NCI-H146 (cell line): ENCODE measurements around the gene CNTN5.

Experiments used
- DNase-seq: peaks from one replicate; lab custom pipeline; 2025; lab: John Stamatoyannopoulos, UW

Gene CNTN5

DNA sequence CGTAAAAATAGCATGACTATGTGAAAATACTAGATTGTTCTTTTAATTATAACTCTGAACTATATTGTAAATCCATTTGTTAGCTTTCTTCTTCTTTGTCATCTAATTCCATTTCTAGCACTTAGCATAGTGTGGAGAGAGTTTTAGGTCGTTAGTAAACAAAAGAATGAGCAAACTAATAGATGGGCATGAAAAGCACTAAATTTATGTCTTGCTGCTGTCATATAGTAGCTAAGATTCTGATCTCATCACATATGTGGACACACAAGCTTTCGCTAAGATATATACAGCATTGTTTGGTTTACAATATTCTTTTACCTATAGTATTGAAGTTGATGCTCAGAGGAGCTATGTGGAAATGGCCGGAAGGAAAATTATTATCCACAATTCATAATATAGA is 370.5 kb downstream of the CNTN5 start:
- DNase-seq = no peak

DNA sequence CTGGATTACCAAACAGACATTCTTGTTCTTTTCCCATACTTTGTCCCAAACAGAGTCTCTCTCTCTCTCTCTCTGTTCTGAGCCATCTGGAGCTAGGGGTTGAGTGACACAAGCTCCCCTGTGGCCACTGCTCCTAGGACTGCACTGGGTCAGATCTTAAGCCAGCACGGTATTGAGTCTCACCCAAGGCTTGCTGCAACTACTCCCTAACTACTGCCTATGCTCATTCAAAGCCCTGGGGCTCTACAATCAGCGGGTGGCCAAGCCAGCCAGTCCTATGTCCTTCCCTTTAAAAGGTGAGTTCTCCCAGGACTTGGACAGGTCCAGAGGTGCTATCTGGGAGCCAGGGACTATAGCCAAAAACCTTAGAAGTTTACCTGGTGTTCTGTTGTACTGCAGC is 385.6 kb downstream of the CNTN5 start:
- DNase-seq = no peak

DNA sequence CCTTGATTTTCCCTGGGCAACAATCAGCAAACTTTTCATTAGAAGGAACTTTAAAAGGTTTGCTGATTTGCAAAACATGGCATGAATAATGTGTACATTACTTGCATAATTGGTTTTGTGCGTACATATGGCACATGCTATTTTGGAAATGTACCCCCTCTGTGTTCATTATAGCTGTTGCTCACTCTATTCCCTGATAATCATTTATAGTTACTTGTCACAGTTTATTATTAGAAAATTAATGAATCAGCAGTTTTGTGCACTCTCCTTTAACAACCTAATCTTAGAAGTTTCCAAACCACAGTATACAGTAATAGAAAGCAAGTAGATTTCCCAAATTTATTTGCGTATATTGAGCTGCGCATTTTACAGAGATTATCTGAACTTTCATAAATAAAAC is 389.9 kb downstream of the CNTN5 start:
- DNase-seq = no peak

DNA sequence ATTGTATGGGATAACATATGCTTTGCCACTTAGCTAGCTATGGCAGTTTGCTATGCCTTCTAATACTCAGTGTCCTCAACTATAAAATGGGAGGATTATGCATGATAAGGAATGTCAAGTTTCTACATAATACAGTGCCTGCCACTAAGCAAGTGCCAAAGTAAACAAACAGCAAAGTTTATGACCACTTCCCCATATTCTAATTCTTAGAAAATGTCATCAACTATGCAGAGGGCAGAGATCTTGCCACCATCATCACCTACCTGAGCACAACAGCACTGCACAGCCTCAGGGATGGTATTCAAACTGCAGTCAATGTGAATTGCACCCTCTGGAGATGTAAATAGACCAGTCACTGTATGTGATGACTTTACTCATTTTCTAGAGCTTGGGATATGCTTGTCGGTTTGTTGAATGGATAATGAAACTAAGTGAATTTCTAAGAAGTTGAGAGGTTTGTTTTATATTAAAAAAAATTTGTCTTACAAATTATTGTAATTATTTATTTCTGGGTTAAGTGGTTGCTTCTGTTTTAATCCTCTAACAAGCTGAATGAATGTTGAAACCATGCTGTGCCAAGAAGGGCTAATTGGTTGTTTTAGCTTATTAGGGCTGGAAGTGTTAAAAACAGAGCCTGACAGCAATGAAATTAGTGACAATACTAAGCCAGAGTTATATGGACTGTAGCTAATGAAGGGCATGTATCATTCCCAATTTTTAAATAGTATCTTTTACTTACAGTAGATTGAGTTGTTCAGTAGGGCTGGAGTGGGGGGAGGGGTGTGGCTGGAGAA is 398.4 kb downstream of the CNTN5 start:
- DNase-seq = no peak

DNA sequence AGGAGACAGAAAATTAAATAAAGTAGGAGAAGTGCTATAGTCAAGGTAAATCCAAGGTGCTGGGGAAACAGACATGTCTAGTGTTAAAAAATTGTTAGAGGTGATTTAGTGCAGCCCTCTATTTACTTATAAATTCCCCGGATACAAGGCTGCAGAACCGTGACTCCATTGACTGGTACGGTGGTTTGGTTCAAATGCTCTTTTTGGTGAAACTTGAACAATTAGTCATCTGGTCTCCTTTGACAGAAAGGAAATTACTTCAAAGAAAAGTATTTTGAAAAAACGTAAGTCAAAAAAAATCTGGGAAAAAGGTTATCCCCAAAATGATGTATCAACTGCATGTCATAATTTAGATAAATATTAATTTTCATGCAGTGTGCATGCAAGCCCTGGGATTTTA is 399.2 kb downstream of the CNTN5 start:
- DNase-seq = no peak

DNA sequence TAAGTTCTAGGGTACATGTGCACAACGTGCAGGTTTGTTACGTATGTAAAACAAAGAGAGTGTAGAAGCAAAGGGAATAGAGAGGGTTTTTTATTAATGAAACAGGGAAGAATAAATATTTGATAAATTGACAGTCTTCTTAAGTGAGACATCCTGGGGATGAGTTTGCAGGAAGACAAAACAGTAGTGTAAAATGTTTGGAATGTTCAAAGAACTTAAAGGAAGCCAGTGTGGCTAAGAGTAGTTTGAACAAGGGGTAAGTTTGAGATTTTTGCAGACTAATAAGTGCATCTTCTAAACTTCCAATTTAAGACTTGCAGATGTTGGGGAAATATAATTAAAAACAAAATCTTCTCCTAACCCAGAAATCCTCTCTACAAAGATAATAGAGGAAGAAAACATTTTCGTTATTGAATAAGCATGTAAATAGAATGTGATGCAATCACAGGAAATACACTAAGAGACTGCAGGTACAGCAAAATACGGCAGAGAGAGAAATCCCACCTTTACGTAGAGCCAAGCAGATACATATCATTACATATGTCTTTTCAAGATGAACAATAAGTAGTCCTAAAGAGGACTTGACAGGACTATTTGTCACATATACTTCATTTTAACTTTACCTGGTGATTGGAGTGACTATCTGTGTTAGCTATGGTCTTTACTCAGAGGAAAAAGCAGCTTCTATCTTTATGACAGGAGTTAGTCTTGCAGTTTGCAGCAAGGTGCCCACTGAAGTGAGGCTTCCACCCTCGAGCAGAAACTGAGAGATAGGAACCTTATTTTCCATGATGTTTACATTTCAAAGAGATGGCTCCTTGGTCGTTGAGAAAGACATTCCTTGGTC is 402.1 kb downstream of the CNTN5 start:
- DNase-seq = no peak

DNA sequence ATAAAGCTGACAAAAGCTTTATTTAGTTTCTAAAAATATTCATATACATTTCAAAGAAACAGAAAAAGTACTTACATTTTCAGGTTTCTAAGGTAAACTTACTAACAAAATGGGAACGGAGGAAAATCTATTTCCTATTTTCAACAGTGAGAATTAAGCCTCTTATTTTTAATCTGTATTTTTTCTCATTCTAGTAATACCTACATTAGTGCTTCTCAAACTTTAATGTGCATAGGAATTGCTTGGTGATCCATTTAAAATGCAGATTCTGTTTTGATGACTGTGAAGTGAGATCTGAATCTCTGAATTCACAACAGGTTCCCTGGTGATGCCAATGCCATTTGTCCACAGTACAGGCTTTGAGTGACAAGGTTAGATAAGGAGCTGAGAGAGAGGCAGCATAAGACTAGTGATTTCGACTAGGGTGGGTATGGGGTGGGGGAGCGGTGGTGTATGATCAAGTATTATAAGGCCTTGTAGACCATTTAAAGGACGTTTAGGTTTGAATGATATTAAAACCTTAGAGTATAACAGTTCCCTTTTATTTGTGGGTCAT is 402.8 kb downstream of the CNTN5 start:
- DNase-seq = no peak

DNA sequence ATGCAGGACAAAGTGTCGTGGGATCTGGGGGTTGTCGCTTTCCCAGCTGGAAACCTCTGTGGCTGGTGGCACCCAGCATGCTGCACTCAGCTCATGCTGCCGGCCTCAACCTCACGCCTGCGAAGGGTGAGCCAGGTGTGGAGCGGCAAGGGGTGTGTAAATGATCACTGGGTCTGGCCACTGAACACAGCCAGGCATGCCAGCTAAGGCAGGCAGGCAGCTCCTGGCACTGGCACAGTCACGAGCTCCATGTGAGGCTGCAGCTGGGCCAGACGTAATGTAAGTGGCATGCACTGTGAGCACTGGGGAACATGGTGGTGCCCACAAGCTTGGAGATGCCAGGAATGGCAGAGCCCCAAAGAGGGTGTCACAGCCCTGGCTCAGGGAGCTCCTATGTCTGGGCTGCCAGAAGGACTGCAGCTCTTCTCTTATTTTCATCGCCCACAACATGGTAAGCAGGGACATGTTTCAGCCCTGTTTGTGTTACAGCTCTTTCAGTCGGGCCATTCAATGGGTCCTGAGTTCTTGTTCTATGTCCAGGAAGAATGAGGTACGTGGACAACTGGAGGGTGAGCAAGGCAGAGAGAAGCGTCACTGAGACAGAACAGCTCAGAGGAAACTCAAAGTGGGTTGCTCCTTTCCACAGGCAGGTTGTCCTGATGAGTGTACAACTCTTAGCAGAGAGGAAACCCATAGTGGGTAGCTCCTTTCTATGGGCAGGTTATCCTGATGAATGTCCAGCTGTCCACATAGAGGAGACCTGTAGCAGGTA is 403.8 kb downstream of the CNTN5 start:
- no peak for DNase-seq

DNA sequence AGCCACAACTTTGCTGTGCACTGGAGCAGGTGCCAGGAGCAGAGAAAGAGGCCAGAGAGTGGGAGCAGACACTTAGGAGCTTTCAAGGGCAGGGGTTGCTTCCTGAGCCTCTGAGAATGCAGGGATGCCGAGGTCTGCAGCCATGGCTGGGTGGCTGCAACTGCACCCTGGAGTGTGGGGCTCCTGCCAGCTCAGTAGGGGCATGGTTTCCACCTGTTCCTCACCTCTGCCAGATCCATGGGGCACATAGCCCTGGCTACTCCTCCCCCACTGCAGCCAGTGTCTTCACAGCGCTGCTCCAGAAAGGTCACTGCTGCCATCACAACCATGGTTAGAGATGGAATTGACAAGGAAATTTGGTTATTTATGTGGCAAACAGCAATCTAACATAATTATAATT is 404.8 kb downstream of the CNTN5 start:
- DNase-seq = no peak

DNA sequence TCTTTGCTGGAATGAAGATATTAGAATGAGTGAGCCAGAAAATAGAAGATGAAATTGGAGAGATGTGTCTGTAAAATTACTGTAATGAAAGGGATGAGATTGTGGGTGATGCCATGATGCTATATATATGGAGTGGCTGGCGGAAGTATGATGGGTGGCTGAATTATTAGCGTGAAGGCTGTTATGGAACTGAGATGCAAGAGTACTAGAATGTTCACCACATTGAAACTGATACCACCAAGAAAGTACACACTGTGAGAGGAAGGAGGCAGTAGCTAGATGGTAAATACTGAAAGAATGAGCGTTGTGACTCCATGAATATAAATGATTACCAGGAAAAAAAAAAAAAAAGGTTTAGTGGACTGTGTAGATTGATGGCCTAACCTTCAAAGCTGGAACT is 411.9 kb downstream of the CNTN5 start:
- DNase-seq = no peak

DNA sequence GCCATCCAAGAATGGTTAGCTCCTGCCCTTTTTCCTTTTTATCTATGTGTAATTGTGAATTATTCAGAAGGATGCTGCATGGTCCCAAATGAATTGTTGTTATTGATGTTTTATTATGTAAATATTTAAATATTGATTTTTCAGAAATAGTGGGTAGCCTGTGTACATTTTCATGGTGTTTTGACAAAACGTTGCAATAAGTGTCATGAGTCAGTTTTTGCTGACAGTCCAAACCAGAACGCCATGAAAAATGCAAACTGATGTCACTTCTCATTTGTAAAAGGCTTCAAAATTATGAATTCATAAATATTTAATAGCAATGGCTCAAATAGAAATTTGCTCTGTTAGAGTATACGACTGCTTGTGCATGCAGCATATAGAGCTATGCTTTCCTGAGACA is 422.5 kb downstream of the CNTN5 start:
- no peak for DNase-seq

DNA sequence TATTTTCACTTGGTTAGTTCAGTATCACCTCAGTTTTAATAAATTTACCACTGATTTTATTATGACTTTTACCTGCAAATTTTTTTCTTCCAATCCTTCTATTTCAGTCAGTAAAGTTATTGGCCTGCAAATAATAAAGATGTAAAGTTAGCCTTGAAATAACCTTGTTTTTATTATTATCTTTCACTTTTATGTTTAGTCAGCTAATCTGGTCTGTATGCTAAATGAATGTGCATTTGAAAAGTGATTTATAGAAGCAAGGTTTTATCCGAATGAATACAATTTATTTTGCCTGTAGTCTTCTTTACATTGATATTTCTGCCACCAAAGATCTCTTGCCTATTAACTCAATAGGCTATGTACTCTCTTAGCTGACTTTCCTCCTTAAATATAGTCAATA is 425.7 kb downstream of the CNTN5 start:
- no peak for DNase-seq

DNA sequence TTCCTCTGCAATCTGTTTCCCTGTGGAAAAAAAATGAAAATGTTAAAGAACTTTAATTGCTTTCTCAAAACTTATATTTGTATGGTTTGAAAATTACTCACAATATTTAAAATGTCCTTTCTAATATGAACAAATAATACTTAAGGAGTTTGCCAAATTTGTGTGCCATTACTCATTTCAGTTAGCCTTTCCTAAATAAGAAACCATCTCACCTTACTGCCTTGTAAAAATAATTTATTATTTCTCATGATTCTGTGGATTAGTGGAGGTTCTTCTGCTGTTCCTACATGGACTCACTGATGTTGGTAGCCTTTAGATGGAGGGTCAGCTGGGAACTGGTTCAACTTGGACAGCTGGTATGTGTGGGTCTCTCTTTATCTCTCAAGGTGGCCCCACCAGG is 428.6 kb downstream of the CNTN5 start:
- DNase-seq = no peak

DNA sequence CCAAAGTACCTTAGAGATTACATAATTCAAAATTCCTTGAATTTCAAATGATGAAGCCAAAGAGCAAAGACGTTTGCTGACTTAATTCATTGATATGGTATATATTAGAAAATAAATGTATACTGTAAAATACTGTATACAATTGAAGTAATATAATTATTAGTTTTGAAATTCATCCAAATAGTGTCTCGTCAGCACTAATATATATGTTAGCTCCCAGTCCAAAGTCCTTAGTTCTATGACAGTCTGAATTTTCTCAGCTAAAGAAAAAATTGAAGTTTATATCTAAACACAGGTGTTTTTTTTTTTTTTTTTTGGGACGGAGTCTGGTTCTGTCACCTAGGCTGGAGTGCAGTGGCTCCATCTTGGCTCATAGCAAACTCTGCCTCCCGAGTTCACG is 431.3 kb downstream of the CNTN5 start:
- DNase-seq = no peak

DNA sequence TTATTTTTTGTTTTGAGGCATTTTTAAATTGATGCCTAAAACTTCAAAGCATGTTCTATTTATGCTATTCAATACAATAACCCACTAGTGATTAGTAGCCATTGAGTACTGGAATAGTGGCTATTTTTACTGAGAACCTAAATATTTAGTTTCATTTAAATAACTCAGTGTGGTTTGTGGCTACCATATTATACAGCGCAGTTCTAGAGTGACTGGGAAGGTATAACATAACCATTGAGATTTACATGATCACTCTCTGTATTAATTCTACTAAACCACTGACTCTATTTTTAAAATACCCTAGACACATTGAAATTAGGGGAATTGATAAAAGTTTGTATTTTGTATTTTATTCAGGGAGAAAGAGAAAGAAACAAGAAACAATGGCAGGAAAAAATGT is 441.2 kb downstream of the CNTN5 start:
- DNase-seq = no peak

DNA sequence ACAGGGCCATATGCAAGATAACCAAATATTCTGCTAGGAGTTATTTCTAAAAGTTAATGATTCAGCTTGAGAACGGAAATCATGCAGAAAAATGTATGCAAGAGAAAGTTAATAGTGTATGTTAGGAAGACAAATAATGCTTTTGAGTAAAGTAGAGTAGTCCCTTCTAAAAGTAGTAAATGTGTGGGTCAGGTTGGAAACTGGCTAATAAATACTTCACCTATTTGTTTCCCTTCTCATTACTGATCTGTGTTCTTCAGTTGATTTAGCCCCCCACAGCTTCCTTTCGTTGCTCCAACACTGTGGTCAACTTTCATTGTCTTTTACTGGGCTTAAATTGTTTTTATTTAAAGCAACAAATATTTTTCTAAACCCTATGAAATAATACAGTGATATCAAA is 444.2 kb downstream of the CNTN5 start:
- DNase-seq = no peak

DNA sequence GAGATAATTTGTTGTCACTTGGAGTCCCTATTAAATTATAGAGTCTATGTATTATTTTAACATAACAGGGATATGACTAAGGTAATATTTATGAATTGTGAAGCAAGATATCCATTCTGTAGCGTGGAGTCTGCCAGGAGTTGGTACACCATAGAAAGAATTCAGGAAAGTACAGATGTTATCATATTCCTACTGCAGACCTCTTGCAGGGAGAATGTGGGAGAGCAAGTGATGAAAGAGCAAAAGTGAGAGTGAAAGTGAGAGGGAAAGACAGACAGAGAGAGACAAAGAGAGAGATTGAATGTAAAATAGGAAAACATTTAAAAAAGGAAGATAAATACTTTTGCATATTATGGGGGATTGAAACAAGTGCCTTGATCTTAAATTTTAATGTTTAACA is 468.8 kb downstream of the CNTN5 start:
- DNase-seq = no peak

DNA sequence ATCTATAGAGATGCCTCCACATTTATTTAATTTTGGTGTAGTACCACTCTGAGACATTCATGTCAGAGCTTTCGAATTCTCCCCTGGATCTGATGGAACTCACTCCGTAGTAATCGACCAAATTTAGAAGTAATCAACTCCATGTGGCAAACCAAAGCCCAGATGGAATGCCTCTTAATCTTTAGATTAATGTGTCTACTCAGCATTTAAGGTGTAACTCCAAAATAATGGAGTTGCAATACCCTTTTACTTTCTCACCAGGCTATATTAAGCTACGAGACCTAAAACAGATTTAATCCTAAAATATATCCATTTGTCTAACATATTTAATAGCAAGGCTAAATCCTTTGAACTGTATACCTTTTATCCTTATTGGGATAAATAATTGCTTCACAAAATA is 473.3 kb downstream of the CNTN5 start:
- no peak for DNase-seq

DNA sequence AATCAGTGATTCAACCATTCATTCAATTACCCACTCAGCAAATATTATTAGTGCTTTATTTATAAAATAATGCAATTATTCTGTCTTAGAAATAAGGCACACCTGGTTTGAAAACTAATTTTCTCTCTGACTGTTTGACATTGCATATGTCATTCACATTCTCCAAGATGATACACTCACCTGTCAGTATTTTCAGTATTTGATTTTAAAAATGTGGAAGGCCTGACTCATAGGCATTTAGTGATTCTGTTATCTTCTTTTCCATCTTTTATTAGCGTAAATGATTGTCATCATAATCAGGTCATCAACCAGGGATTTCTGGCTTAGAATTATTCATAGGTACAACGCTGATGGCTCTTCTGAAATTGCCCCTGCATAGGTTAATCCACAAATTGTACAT is 480.9 kb downstream of the CNTN5 start:
- DNase-seq = no peak

DNA sequence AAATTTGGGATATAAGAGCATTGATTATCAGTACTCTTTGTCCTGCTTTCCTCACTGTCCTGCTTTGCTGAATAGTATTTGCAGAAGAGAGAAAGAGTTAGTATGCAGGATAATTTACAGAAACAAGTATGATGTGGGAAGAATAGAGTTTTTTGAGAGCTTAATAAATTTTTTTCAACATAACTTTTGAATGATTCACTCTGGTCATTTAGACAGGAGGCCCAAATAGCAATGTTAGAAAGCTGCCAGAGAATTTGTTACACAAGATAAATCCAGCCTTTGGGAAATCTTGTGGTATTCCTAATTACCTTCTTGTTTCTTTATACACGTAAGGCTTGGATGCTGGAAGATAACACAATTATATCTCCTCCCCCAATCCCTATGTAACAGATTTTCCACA is 484.6 kb downstream of the CNTN5 start:
- no peak for DNase-seq

DNA sequence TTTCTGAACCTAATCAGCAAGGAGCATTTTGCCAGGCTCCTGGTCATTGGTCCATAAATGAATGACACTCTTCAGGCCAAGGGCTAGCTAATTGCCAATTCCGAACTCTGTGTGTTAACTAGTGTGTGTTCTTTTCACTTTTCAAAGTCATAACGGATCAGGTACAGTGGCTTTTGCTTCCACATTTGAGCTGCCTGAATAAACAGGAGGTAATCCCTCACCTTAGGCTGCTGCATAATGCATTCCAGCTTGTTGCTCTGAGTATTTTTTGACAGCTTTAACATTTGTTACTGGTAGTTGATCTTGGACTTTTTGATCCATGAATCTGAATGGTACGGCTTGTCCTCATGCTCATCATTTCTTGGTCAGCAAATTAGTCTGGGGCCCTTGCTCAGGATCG is 485.1 kb downstream of the CNTN5 start:
- no peak for DNase-seq

DNA sequence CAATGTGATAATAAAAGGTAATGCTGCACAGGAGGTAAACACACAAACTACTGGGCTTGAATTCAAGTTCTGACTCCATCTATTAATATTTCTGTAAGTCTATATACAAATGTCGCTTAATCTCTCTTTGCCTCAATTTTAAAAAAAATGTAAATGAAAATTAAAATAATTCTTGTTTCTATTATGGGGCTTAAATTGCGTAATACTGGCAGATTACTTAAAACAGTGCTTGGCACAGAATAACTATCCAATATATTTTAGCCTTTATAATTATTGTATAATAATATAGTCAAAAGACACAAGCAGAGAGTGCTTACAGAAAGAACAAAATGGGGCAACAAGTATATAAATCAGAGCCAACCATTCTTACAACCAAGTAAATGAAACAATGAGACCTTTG is 489.1 kb downstream of the CNTN5 start:
- DNase-seq = no peak

DNA sequence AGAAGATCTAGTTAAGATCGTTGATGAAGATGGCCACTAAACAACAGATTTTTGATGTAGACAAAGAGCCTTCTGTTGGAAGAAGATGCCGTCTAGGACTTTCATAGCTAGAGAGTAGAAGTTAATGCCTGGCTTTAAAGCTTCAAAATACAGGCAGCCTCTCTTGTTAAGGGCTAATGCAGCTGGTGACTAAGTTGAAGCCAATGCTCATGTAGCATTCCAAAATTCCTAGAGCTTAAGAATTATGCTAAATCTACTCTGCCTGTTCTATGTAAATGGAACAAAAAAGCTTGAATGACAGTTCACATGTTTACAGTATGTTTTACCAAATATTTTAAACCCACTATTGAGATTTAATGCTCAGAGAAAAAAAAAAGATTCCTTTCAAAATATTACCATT is 492.6 kb downstream of the CNTN5 start:
- DNase-seq = no peak
